PFSK-1 (cell line): ENCODE data around the gene WFS1.

Source experiments
- FOXP2 ChIP-seq: optimal IDR thresholded peaks from 2 replicates; pipeline ENCODE3; 2011; ENCODE audit warnings: borderline replicate concordance, control low read depth, inconsistent platforms; ENCODE audit not compliant: insufficient read depth; ENCODE audit errors: extremely low read length, extremely low read depth
- POLR2AphosphoS5 ChIP-seq: IDR thresholded peaks from 2 replicates; pipeline ENCODE4 v1.6.1; 2012; ENCODE audit warnings: low read depth, mild to moderate bottlenecking, control low read depth, low read length, moderate library complexity
- REST ChIP-seq, 2 experiments: IDR thresholded peaks; 2 replicates each; pipeline versions ENCODE4 v1.6.1 to v1.8.0; 2011 to 2012; ENCODE audit warnings: low read depth in 2 of 2, low read length in 2 of 2, control low read depth in 1 of 2, inconsistent platforms in 1 of 2, mild to moderate bottlenecking in 1 of 2, moderate library complexity in 1 of 2; ENCODE audit not compliant: insufficient read depth in 1 of 2
- SIN3A ChIP-seq: IDR thresholded peaks from 2 replicates; pipeline ENCODE4 v1.6.1; 2012; ENCODE audit warnings: mild to moderate bottlenecking, low read length, moderate library complexity, borderline replicate concordance; ENCODE audit not compliant: insufficient read depth
- TAF1 ChIP-seq: IDR thresholded peaks from 2 replicates; pipeline ENCODE4 v1.6.1; 2012; ENCODE audit warnings: low read length, control low read depth, borderline replicate concordance; ENCODE audit not compliant: insufficient read depth

- TF ChIP-seq POLR2AphosphoS5 (no peak), SIN3A (no peak), TAF1 (no peak), REST (IDR thresholded peaks at IDR 0.05; ENCODE audit: insufficient read depth in 1 of 2, low read depth in 2 of 2, low read length in 2 of 2) (no peak), FOXP2 (no peak)
Observed at GRCh38 chr4:6338175-6338950, 68.7 kb downstream of the WFS1 start.
